Stimulated activated CD8-positive, alpha-beta memory T cell treated with anti-CD3 and anti-CD28 coated beads, Interleukin-4, amount 100 ng/mL, for 24 hours (primary cell): ENCODE results near the gene REEP1.
"Not testable (repeated sequence)": the region's sequence is repeated elsewhere in the genome, so short reads cannot be mapped to it uniquely, and the experiment has no call there.

Source experiments
- DNase-seq: peaks from one replicate; pipeline ENCODE4 v3.0.0-alpha.2; 2020; ENCODE audit warnings: low read depth

REEP1 gene

DNA sequence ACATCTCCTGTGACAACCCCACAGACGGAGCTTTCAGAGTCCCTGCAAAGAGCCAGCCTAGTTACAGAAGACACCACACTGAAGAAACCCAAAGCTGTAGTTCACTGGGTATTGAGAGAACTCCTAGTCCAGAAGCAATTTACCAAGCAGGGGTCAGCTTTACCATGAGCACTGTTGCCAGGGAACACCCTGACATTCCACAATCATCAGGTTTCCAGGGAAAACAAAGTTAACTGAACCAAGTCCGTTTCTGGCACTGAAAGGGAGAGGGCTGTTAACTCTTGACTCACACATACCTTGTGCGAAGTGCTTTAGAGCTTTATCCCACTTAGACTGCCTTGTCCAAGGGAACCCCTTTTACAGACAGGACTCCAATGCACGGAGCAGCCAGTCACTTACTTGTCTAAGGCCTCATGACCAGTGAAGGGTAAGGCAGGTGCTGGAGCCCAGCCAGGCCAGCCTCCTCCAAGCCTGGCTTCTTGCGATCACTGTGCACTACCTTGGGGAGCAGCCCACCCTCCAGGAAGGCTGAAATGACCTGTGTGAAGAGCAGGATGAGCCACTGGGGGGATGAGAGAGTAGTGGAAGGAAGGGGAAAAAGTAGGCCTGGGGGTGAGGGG lies 53.9 kb downstream of the REEP1 start:
- no peak for DNase-seq

DNA sequence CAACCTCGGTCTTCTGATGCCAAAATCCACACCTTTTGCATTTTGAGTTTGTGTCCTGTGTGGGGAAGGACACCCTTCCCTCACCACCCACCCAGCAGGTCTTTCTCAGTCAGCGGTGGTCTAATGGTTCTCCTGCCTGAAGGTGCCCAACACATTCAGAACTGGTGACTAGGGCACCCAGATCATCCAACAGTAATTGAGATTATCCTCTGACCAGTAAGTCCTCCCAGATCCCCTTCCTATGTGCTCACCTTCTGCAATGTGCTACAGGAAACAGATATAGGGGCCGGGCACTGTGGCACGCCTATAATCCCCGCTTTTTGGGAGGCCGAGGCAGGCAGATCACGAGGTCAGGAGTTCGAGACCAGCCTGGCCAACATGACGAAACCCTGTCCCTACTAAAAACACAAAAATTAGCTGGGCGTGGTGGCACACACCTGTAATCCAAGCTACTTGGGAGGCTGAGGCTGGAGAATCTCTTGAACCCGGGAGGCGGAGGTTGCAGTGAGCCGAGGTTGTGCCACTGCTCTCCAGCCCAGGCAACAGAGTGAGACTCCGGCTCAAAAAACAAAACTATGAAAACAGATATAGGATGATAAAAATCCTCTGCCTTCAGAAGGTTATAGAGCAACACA lies 56.2 kb downstream of the REEP1 start:
- DNase-seq = no peak

DNA sequence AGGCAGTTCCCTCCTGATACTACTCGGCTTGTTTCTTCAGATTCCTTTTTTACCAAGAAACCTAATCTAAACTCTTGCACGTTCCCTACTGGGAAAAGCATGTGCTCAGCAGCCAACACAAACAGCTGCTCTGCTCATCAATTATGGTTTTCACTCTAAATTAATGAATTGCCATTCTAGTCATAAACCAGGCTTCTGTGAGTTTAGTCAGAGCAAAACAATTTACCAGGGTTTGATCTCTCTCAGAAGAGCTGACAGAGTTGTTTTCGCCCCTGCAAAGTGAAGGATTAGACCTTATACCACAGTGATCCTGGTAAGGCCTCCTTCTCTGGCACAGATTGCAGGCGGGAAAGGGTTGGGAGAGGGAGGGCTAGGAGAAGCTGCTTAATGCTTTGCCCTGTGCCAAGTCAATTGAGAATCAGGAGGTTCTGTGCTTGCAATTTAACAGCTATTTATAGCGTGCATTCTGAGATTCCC lies 57.2 kb downstream of the REEP1 start:
- DNase-seq = no peak

DNA sequence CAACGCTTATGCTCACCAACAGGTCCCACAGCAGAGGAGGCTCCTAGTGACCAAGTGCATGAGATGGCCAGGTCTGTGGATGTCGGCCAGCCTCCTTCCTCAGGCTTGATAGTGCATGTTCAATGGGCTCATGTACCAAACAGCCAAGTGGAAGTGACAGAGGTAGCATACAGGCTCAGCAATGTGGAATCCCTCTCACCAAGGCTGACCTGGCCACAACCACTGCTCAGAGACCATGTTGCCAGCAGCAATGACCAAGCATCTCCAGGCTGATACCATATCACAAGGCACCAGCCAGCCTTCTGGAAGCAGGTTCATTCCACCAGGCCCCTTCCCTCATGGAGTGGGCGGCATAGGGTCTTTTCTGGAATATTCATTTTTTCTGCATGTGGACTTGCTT lies 61.5 kb downstream of the REEP1 start:
- DNase-seq = no peak

DNA sequence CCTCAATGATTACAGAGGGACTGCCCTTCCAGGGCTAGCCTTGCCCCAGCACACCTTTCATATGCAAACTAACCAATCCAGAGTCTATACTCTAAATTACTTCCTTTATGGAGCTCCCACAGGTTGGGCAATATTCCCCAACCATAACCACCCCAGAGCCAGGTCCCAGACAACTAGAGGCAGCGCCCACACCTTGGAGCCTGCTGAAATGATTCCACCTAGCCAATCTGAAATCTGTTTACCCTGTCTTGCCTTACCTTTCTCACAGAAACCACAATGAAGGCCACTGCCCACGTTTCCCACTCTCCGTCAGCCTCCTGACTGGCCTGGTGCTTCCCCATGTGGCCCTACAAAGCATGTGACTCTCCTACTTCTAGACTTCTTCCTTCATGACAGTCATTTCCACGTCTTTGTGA lies 62.0 kb downstream of the REEP1 start:
- DNase-seq = no peak

DNA sequence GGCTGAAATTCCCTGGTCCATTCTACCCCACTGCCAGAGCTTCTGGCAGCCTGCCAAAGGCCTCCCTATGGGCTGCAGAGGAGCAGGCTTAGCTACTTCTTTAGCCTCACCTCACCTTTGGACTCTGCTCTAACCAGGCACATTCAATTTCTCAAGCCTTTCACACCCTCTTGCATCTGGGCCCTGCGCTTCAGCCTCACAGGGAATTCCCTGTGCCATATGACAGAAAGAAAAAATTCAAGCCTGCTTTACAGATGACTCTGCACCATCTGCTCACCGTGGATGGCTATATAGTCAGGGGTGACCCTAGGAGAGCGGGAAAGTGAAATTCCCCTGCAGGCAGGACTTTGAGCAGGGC lies 62.5 kb downstream of the REEP1 start:
- DNase-seq = no peak

DNA sequence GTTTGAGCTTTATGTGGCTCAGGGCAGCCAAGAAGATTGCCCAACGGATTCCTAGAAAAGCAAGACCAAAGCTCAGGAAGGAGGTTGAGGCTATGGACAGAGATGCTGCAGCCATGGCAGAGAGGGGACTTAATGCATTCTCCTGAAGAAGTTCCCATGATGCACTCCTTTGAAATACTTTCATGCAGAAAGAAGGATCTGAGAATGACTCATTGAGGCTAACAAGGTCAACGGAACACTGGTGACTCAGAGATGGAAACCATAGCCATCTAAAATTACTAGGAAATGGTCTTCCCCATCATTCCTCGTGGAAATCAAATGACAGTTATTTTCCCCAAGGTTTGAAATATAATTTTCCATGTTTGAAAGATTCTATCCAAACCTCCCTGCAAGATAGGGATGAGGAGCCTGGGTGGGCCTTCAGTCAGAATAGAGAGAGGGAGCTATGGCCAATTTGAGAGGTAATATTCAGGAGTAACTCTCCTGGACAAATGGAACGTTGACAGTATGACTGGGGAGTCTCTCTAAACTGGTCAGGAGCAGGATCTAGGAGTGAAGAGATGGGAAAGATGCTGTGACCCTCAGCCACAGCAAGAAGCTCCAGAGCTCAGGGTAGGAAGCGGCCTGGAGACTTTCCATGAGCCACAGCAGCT lies 63.0 kb downstream of the REEP1 start:
- no peak for DNase-seq

DNA sequence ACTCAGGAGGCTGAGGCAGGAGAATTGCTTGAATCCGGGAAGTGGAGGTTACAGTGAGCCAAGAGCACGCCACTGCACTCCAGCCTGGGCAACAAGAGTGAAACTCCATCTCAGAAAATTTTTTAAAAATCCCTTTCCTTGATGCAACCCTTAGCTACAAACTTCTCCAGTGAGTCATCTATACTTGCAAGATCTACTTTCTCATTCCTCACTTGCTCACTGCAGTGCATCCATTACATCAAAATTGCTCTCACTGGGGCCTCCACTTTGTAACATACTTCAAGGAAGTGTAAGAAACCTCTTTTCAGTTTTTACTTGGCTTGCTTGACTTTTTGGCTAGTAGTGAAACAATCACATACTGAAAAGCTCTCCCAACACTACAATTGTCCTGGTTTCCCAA lies 65.3 kb downstream of the REEP1 start:
- no peak for DNase-seq

DNA sequence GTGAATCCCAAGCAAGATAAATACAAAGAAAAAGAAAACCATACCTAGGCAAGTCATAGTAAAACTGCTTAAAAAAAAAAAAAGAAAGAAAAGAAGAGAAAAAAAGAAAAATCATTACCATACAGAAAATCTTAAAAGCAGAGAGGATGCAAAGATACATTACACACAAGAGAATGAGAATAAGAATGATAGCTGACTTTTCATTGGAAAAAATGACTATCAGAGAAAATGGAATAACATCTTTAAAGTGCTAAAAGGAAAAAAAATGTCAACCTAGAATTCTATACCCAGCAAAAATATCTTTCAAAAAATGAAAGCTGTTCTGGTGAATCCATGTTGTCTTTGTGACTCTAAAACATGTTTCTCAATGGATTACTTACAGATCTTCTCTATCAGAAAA lies 66.2 kb downstream of the REEP1 start:
- DNase-seq = no peak

DNA sequence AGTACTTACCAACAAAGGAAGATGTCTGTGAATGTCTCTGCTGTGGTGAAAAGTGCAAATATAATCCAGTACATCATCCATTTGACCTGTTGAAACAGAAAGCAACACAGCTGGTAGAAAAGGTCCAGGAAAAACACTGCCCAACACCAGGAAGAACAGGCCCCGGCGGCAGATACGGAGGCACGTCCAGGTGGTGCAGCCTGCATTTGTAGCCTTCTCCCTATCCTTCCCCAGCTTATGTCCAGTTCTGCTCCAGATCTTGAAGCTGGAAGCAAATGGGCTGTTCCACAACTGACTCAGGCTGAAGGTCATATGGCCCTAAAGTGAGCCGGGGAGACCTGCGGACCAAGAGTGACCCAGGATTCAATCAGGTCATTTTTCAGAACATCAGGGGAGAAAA lies 73.5 kb downstream of the REEP1 start:
- no peak for DNase-seq

DNA sequence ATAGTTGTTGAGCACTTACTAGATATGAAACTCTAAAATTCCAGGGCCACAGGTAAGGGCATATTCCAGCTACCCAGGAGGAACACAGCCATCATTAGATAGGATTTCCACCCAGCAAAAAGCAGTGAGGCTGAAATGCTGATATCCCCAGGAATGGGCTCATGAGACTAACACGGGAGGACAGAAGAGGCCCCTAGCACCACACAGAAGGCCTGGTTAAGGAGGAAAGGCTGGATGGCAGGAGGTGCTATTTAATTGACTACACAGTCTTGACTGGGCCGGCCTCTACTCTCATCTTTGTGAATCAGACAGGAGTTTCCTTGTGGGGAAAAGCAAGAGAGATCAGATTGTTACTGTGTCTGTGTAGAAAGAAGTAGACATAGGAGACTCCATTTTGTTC lies 76.4 kb downstream of the REEP1 start:
- DNase-seq = no peak

DNA sequence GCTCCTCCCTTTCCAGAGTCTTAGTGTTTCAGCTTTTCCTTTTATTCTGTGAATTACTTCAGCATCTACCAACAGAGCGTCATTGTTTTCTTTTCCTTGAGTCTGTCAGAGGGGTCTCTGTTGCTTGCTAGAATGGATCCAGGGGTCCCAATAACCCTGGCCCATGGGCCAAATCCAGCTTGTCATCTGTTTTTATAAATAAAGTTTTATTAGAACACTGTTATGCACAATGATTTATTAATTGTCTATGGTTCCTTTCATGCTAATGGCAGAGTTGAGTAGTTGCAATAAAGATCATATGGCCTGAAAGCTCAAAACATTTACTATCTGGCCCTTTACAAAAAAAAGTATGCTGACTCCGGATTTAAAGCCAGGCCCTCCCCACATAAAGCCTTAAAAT lies 79.3 kb downstream of the REEP1 start:
- DNase-seq = no peak

DNA sequence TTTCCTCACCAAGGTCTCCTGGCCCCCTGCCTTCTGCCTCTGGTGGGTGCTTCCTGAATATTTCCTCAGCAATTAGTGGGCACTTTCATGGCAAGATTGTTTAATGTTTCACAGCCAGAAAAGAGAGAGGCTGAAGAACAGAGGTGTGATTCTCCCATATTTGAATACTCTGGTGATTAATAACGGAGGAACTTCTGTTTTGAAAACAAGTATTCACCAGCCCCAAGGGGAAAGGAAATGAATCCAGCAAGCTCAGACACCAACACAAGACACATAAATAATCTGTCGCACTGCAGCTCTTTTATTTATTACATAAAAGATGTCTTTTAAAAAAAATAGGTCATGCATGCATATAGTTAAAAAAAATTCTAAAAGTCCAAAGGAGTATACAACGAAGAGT lies 80.4 kb downstream of the REEP1 start:
- DNase-seq = no peak

DNA sequence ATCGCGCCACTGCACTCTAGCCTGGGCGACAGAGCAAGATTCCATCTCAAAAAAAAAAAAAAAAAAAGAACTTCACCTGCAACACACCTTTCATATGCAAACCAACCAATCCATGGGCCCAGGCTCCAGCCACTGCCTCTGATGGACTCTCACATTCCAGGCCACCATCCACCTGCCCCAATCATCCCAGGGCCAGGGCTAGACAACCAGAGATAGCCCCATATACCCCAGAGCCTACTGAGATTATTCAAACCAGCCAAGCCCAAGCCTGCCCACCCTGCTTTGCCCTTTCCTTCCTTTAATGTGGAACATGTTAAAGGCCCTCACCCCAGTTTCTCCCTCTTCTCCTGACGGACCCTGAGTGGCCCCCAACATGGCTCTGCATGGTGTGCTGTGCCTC lies 81.1 kb downstream of the REEP1 start:
- no peak for DNase-seq

DNA sequence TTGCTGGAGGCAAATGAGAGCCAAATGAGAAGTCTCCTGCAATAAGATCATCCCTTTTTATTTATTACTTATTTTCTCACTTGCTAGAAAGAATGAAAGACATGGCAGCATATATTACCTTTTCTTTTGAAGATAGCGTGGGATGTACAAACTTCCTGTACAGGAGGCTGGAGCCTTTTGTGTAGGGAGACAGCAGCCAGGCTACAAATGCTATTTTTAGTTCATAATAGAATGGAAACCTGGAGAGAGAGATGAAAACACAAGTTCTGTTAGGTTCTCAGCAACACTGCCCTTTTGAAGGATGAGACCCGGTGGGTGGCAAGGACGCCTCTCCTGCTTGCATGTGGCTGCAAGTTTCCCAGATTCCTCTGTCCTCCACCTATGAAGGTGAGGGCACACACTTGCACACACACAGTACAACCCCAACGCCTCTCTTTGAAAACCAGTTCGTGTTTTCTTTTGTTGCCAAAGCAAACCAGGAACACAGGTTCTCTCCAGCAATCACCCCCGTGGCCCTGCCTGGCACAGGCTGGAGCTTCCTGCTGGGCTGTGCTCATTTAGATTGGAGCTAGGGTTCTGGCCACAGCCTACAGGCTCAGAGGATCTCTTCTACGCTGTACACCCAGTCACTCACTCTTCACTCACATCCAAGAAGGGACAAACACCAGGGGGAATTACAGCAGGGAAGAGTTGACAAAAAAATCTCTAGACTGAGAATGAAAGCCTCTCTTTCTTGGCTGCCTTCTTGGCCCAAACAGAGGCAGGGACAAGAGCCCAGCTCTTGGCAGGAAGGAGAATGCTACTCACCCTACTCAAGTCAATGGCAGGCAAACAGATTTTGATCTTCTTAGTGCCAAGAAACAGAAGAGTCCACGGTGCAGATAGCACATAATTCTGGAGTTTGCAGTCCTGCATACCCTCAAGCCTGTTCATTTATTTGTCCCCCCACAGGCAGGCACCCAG lies 82.6 kb downstream of the REEP1 start:
- no peak for DNase-seq

DNA sequence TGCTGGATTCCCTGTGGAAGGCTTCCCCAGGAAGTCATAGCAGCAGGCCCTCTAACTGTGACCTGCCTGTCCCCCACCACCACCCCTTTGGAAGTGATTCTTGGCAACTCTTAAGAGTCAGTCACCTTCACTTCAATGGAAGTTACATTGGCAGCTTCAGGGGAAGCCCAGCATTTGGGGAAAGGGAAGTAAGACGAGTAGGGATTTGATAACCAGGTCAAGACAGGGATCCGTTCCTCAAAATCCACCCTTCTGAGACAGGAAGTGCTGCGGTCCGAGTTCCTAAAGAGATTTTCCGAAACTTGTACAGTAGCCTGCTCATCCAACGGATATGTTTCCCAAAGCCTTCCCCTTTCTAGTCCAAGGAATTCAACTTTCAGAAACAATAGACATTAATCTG lies 84.0 kb downstream of the REEP1 start:
- DNase-seq = no peak

DNA sequence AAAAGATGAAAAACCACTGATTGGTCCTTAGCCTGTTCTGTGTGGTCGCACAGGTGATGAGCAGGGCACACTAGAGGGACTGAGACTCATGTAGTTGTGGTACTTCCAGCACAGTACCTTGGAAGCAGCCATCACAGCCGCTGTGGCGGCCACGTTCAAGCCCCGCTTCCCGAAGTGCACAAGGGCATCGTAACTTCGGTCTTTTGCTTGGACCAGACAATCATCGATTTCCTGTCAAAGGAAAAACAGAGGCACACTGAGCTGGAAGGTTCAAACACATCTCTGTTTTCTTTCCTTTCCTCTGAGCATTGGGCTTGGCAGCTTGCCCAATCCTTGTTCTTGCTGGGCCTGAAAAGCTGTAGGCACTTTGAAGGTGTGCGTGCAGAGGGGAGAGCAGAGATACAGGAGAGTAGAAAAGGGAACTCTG lies 85.6 kb downstream of the REEP1 start:
- DNase-seq = no peak

DNA sequence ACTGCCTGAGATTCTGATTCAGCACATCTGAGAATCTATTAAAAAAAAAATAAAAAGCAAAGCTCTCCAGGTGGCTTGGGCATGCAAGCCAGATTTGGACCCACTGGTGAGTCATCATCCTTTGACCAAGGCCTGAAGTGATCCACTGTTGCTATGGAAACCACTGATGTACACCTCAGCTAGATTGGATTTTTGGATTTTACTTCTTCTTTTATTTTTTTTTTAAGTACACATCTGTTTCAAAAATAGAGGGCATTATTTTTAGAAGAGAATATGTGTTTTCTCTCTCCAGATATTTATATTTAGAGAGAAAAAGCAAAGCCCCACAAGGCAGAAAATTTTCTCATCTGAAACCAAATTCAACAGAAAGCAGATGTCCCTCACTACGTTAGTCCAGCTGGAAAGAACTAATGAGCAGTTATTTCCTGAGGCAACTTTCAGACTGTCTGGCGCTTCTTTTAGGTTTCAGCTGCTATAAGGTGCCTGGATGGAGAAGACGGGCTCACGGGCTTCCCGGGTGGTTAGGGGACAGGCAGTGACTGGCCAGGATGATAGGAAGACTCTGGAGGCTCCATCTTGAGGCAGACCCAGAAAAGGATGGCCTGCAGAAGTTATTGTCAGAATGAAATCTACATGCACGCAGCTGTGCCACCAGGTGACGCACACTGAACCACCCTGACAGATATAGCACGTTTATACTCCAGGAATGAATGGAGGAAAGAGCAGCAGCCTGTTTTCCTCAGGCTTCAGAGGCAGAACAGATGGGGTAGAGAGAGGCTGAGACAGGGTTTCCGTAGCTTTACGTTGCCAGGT lies 87.6 kb downstream of the REEP1 start:
- no peak for DNase-seq

DNA sequence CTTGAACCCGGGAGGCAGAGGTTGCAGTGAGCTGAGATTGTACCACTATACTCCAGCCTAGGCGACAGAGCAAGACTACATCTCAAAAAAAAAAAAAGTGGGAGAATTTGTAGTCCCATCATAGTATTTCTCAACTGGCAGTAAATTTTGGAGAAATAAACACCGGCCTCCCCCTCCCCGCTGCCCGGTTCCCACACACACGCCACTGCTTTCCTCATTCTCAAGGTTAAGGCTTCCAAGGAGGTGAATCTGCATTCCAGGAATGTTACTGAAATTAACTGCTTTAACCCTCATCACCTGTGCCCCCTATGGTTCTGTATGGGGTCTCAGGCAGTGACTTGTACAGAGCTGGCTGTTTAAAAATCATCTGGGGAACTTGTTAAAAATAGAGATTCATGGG lies 88.2 kb downstream of the REEP1 start:
- no peak for DNase-seq

DNA sequence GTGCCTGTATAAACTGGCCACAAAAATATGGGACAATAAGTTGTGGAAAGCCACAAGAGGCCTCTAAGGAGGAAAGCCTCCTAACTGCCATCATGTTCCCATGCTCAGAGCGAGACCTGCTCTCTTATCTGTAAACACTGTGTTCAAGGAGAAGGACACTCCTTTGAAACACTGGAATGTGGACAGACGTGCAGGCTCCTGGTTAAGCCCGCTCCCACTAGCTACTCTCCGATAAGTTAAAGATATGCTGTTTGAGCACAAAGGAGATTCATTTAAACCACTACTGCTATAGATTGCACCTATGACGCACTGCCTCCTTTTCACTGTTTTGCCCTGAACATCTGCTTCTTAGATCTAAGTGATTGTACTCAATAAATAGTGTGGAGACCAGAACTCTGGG lies 92.2 kb downstream of the REEP1 start:
- not testable (repeated sequence) for DNase-seq

DNA sequence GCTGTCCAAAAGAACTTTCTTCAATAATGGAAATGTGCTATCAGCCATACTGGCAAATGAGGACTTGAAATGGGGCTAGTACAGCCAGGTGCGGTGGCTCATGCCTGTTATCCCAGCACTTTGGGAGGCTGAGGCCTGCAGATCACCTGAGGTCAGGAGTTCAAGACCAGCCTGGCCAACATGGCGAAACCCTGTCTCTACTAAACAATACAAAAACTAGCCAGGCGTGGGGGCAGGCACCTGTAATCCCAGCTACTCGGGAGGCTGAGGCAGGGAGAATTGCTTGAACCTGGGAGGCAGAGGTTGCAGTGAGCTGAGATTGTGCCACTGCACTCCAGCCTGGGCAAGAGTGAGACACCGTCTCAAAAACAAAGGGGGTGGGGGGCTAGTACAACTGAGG lies 92.6 kb downstream of the REEP1 start:
- DNase-seq = not testable (repeated sequence)
